Measurements from ENCODE around the gene FUT1.
"Not testable (repeated sequence)": the region's sequence is repeated elsewhere in the genome, so short reads cannot be mapped to it uniquely, and the experiment has no call there.

FUT1 gene

DNA sequence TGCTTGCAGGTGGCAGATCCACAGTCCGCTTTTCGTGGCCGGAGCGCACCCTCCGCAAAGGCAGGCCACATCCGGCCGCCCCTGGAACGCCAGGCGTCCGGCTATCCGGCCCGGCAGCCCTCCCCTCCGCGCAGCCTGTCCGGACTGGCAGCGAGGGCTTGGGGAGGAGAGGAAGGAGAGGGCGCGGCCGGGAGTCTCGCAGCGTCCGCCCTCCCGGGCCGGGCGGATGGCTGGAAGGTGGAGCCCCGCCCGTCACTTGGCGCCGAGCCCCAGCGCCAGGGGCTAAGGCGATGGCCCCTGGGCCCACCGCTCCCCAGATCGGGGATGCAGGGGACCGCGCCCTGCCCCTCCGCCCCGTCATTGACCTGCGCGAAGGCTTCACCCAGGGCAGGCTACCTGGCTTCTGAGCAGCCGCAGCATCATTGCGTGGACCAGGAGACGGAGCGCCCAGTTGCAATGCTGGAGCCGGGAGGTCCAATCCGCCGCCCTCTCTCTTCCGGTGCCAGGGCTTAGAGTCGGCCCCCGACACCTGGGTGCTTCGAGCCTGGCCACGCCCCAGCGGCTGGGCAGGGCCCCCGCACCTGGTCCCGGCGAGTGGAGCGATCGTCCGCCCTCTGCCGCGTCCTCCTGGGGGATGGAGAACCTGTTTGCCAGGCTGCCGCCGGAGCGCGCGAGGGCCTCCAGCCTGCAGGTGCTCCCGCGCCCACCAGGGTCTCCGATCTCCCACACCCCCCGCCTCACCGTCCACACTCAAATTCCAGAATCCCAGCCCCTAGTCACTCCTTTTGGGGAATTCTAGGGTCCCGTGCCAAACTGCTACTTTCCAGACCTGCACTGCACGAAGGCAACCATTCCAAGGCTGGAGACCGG lies at the start of gene FUT1:
FUT1 (minus strand) TSS at position 146 of the 870 bp plus-strand sequence. CDS start 1,360 bp downstream, outside the sequence.
- DNase-seq (ENCODE audit: low read depth, low spot score): peak; percentile 91

DNA sequence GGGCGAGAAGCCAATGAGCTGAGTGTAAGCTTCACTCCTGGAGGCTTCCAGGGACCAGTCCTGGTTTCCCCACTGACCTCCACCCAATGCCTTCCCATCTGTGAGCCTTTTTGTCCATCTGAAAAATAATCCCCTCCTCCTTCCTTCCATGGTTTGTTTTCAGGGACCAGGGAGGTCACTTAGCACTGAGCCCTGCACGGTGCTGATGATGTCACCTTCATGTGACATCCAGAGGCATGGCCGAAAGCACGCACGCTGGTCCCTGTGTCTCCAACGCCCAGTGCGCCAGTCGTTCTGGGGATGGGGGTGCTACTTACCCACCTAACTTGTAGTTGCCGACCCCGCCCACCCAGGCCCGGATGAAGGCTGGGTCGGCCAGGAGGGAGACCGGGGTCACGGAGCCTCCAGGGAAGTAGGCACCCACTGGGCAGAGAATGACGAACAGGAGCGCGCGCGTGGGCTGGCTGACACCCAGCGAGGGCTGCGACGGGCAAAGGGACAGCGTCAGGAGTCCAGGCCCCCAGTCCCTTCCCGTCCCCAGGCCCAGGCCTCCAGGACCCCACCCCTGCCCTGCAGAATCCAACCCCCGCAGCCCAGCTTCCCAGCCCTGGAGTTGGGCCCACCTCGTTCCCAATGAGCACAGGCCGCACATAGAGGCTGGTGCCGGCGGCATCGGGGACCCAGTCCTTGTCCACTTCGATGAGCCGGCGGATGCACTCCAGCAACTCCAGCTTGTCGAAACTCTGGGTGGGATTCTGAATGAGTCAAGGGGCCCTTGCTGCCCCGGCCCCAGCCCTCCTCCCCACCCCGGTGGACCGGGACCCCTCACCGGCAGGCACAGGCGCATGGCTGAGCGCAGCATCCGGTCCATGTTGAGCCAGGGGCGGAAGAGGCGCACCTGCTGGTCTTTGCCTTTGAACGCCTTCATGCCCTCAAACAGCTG lies 47.2 kb upstream of the FUT1 start:
- DNase-seq (ENCODE audit: low read depth, low spot score): no peak

DNA sequence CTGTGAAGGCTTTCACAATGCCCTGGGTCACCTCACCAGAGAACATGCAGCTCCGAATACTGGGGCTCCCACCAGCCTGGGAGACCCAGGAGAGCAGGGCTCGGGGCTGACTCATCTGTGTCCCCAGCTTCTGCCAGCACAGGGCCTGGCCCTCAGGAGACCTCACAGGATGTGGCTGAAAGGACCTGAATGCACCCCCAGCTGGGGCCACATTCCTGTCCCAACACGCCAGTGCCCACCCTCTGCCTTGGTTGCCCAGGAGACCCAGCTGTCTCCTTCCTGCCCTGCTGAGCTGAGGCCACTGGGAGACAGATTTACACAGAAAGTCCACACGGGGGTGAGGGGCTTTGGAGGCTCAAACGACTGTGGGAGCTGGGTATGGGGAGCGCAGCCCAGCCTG lies 46.5 kb upstream of the FUT1 start:
- no peak for DNase-seq (ENCODE audit: low read depth, low spot score)

DNA sequence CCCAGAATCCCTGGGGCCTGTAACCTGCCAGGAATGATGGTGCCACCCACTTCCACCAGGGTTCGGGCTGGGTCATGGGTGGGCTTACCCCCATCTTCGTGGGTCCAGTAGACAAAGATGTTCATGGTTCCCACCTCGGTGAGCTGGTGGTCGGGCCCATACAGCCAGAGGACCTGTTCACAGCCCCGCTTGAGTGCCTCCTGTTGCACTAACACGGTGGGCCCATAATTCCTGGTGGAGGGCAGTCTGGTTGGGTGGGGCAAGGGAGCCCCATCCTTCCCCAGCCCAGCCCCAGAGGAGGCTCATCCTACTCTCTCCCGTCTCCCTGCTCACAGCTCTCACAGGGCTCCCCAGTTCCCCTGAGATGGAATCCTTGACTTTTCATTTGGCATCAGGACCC lies 44.7 kb upstream of the FUT1 start:
- DNase-seq (ENCODE audit: low read depth, low spot score): no peak

DNA sequence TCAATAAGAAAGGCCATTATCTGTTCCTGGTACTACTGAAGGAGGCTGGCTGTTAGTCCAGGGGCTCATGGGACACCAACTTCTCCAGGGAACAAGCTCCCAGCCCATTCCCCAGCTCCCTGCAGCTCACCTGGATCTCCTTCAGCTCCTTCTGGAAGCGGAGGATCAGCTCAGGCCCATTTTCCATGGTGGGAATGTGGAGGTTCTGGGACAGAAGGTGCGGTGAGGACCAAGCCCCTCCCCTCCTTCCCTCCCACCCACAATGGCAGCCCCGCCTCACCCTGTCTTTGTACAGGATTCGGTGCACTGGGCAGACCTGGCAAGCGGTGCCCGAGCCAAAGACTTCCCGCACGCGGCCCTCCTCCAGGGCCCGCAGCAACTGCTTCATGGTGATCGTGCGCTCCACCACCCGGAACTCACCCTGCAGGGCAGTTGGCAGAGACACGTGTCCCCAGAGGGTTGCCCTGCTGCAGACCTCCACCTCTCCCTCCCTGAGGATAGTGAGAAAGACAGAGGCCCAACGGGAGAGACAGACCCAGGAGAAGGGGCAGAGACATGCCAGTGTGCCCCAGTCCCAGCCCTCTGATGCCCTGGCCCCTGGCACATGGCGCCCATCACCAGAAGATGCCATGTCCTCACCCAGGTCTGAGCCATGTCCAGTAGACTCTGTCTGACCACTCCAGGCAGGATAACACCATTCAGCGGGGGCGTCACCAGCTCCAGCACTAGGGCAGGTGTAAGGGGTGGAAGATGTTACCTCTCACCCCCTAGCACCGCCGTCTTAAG lies 44.0 kb upstream of the FUT1 start:
- DNase-seq (ENCODE audit: low read depth, low spot score): no peak

DNA sequence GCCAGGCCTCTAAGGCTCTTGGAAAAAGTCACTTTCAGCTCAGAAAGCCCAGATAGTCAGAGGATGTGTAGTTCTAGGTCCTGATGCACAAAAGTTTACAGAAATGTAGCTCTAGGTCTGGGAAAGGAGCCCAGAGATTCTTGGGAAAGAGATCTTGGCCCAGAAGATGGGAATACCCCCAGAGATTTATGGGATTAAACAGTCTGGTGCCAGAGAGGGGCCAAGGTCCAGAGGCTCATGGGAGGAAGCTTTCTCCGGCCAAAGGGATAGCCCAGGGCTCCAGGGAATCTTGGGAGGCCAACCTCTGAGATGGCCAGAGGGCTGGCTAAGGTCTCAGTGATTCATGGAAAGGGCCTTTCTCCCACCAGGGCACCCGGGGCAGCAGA lies 43.2 kb upstream of the FUT1 start:
- no peak for DNase-seq (ENCODE audit: low read depth, low spot score)

DNA sequence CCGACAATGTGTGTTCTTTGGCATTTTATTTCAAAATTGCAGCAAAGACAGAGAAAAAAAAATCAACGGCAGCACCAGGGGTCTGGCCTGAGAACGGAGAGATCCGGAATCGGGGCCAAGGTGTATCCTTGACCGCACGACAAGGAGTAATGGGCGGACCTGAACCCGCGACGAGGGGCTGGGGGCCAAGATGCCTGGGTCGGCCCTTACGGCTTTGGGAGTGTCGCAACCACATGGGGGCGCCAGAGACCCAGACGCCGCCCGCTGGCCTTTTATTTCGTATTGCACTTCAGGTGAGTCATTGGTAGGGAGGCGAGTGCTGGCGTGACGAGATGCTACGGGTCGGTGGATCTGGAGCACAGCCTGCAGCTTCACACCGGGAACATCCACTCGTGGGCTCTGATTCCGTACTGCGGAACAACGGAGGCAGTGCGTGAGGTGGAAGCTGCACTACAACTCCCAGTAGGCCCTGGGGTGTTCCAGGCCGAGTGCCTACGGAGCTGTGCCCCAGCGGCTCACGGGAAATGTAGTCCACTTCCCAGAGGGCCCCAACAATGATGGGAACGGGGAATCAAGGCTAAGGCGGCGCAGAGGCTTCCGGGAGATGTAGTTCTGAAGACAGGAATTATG lies 42.7 kb upstream of the FUT1 start:
- DNase-seq (ENCODE audit: low read depth, low spot score): peak; percentile 97

DNA sequence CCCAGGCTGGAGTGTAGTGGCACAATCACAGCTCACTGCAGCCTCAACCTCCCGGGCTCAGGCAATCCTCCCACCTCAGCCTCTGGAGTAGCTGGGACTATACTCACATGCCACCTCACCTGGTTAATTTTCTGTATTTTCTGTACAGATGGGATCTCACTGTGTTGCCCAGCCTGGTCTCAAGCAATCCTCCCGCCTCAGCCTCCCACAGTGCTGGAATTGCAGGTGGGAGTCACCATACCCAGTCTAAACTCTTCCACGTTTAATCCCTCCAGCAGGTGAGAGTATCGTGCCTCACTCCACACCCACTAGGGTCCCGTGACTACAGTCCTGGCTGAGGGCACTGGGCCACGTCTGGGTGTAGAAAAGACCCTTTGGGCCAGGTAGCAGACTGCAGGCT lies 41.9 kb upstream of the FUT1 start:
- no peak for DNase-seq (ENCODE audit: low read depth, low spot score)

DNA sequence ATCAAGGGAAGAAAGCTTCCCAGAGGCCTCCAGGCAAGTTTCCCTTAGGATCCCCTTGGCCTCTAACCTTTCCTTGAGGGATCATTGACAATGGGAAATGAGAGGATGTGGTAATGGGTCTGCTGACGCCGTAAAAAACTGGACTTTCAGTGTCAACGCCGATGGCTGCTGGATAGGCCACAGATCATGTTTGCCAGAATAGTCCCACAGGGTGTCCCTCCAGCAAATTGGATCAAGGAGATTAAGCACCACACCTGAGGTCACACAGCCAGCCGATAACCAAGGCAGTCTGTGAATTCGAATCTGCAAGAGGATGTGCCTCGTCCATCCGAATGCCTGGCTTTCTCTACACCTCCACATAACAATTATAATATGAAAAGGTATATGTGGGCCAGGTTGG lies 40.8 kb upstream of the FUT1 start:
- no peak for DNase-seq (ENCODE audit: low read depth, low spot score)

DNA sequence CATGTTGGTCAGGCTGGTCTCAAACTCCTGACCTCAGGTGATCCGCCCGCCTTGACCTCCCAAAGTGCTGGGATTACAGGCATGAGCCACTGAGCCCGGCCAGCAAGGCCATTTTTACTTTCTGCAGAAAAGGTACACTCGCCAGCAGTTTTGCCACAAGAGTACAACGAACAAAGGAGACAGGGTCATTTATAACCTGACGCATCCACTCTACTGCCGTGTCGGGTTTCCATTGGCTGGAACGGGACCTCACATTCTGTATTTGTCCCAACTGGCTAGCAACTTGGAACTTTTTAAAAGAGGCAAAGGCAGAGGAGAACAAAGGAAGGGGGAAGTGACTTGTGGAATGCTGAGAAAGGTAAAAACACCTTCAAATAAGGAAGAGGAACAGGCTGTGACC lies 34.9 kb upstream of the FUT1 start:
- not testable (repeated sequence) for DNase-seq (ENCODE audit: low read depth, low spot score)

DNA sequence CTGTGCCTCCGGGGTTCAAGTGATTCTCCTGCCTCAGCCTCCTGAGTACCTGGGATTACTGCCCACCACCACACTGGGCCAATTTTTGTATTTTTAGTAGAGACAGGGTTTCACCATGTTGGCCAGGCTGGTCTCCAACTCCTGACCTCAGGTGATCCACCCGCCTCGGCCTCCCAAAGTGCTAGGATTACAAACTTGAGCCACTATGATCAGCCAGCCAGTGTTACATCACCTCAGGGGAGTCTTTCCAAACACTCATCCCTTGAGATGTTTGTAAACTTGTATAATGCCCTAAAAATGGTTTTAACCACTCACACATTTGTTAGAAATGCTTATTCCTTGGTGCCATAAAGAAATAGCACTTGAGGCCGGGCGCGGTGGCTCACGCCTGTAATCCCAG lies 34.0 kb upstream of the FUT1 start:
- not testable (repeated sequence) for DNase-seq (ENCODE audit: low read depth, low spot score)

DNA sequence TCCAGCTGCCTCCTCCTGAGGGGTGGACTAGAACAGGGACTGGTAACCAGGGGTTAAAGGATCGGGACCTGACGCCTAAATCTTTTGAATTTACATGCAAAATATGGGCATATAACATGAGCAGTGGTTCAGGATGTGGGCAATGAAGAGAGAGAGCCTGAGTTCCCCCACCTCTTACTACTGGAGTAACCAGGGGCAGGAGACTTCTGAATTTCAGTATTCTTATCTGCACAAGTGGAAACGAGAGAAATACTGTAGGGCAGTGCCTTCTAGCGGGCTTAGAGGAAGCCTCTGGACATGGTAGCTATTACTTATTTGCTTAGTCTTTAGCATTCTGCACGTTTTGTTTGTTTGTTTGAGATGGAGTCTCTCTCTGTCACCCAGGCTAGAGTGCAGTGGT lies 32.1 kb upstream of the FUT1 start:
- no peak for DNase-seq (ENCODE audit: low read depth, low spot score)

DNA sequence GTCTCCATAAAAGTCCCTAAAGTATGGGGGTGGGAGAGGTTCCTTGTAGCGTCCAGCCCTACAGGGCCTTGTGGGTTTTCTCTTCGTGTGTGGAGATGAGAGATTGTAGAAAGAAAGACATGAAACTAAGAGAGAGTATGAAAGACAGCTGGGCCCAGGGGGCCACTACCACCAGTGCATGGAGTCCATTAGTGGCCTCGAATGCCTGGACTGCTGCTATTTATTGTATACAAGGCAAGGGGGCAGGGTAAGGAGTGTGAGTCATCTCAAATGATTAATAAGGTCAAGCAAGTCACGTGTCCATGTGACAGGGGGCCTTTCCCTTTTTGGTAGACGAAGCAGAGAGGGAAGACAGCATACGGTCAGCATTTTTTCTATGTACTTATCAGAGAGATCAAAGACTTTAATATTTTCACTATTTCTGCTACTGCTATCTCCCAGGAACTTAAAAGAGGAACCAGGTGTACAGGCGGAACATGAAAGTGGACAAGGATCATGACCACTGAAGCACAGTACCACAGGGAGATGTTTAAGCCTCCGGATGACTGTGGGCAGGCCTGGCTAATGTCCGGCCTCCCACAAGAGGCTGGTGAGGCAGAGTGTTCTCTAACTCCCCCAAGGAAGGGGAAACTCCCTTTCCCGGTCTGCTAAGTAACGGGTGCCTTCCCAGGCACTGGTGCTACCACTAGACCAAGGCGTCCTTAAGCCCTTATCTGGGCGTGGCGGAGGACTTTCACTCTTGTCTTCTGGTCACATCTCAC lies 28.4 kb upstream of the FUT1 start:
- DNase-seq (ENCODE audit: low read depth, low spot score): peak; percentile 14

DNA sequence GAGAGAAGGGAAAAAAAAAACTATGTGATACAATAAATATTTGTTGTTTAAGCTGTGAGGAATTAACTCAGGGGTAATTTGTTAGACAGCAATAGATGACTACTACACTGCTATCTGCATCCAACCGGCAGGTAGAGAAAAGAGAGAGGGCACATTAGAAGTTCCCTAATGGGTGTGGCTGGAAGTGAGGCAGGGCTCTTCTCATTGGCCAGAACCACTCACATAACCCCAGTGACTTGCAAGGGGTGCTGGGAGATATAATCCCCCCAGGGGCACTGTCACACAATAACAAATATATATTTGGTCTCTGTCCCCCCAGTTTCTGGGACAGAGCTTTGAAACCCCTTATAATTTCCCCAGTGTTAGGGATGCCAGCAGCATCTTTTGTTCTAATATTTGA lies 27.2 kb upstream of the FUT1 start:
- no peak for DNase-seq (ENCODE audit: low read depth, low spot score)

DNA sequence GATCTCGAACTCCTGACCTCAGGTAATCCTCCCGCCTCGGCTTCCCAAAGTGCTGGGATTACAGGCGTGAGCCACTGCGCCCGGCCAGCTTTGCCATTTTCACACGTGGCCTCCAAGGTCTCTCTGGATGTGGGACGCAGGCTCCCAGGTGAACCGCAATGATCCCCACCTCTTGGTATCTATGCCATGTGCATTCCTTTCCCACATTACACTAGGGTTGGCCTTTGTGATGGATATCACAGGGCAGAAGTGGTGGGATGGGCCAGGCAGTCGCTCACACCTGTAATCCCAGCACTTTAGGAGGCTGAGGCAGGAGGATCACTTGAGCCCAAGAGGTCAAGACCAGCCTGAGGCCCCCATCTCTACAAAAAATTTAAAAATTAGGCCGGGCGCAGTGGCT lies 25.3 kb upstream of the FUT1 start:
- peak; percentile 38 for DNase-seq (ENCODE audit: low read depth, low spot score)

DNA sequence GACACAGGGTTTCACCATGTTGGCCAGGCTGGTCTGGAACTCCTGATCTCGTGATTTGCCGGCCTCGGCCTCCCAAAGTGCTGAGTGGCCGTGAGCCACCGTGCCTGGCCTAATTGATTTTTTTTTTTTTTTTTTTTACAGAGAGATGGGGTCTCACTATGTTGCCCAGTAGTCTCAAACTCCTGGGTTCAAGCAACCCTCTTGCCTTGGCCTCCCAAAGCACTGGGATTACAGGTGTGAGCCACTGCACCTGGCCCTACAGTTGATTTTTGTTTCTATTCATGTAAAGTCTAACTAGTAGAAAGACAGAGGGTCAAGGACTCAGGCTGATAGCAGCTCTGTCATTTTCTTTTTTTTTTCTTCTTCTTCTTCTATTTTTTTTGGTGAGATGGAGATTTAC lies 24.7 kb upstream of the FUT1 start:
- no peak for DNase-seq (ENCODE audit: low read depth, low spot score)

DNA sequence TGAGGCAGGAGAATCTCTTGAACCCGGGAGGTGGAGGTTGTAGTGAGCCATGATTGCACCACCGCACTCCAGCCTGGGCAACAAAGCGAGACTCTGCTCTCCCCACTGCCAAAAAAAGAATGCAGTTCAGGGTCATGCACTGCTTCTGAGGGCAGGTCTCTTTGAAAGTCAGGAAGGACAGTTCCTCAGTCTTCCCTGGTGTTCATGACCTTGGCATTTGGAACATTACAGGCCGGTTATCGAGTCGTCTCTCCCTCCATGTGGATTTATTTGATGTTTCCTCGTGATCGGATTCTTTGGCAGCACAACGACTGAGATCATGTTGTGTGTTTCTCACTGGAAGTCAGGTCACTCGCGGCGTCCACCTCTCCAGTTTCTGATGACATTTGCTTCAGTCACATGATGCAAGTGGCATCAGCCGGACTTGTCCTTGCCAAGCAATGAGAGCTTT lies 20.1 kb upstream of the FUT1 start:
- no peak for DNase-seq (ENCODE audit: low read depth, low spot score)

DNA sequence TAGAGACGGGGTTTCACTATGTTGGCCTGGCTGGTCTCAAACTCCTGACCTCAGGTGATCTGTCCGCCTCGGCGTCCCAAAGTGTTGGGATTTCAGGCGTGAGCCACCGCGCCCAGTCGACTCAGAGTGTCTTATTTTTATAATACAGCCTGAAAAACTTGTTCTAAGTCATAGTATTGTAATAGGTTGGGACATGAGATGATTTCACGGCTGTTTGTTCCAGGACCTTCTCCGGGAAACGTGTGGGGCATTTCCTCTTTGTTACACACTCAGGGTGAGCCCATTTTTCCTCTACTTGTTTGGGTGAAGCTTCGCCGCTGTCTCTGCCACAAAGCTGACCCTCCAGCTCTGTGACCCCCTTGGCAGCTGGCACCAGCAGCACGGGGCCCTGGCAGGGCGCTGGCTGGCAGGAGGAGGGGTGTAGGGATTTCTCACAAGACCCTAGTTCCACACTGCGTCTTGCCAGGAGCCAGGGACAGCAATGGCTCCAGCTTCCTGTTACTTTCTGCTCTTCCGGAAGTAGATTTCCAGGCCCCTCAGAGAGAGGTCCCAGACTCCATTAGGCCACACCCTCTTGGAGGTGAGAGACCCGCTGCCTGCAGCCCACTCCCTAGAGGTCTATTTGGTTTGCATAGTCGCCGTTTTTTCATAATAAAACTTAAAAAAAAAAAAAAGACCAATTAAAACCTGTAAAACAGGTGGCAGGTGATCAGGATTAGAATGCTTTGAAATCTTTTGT lies 18.5 kb upstream of the FUT1 start:
- no peak for DNase-seq (ENCODE audit: low read depth, low spot score)

DNA sequence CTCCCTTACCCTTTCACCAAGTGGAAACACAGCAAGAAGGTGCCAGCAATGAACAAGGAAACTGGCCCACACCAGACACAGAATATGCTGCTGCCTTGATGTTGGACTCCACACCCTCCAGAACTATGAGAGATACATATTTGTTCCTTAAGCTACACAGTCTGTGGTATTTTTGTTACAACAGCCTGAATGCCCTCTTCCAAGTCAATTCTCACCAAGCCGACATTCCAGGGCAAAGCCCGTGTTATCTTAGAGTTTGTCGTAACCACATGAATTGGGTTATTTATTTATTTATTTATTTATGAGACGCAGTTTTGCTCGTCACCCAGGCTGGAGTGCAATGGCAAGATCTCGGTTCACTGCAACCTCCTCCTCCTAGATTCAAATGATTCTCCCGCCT lies 17.8 kb upstream of the FUT1 start:
- no peak for DNase-seq (ENCODE audit: low read depth, low spot score)

All from ELF-1 (cell line).